ENCODE data around the gene DLG2. TPM values are rescaled to one million over a fixed set of nuclear protein-coding genes. Genes with fewer than 3 reads are reported as not detected.

The DLG2 gene
- total RNA-seq, 2 experiments from 2014 or later, result 2.0 to 2.1 TPM

- intact Hi-C loops (cut with DNase I, micrococcal nuclease), result no loop called here
- H3K4me3 Mint-ChIP-seq, result no peak overlapping the region
- ChIA-PET CTCF (no interaction called here), POLR2A (no interaction called here)
- TF ChIP-seq, protein P1, sequence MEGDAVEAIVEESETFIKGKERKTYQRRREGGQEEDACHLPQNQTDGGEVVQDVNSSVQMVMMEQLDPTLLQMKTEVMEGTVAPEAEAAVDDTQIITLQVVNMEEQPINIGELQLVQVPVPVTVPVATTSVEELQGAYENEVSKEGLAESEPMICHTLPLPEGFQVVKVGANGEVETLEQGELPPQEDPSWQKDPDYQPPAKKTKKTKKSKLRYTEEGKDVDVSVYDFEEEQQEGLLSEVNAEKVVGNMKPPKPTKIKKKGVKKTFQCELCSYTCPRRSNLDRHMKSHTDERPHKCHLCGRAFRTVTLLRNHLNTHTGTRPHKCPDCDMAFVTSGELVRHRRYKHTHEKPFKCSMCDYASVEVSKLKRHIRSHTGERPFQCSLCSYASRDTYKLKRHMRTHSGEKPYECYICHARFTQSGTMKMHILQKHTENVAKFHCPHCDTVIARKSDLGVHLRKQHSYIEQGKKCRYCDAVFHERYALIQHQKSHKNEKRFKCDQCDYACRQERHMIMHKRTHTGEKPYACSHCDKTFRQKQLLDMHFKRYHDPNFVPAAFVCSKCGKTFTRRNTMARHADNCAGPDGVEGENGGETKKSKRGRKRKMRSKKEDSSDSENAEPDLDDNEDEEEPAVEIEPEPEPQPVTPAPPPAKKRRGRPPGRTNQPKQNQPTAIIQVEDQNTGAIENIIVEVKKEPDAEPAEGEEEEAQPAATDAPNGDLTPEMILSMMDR (IDR thresholded peaks at IDR 0.05), result no peak
- H3K27me3 ChIP-seq (ENCODE audit: control insufficient read depth in 1 of 2, insufficient read depth in 2 of 2, low read length in 2 of 2), result no peaks in the 10 kb centered on the region
- H3K27me3 Mint-ChIP-seq, result no peaks in the 10 kb centered on the region
- ATAC-seq (ENCODE audit: poor library complexity) (no peak), DNase-seq (no peak)
- H3K27ac ChIP-seq (ENCODE audit: low read depth in 1 of 2, low read length in 2 of 2), result no peak overlapping the region
- H3K4me1 Mint-ChIP-seq (ENCODE audit: low read depth), result no peaks in the 10 kb centered on the region
- H3K36me3 ChIP-seq (ENCODE audit: insufficient read depth, low read length), result no peaks in the 10 kb centered on the region
- H3K4me3 ChIP-seq (ENCODE audit: low read length), result no peak overlapping the region
- peaks cover 18% of the 10 kb centered on the region for H3K9me3 Mint-ChIP-seq
- no peaks in the 10 kb centered on the region for H3K4me1 ChIP-seq (ENCODE audit: insufficient read depth, low read length)
- H3K36me3 Mint-ChIP-seq (ENCODE audit: low read depth), result no peaks in the 10 kb centered on the region
- H3K27ac Mint-ChIP-seq, result no peak overlapping the region
- H3K9me3 ChIP-seq (ENCODE audit: control insufficient read depth in 1 of 2, insufficient read depth in 1 of 2, low read length in 2 of 2), result peaks cover 0 to 18% of the 10 kb centered on the region in 2 experiments
Measured at GRCh38 chr11:84930863-84931262, 696.3 kb downstream of the DLG2 start.

DNA sequence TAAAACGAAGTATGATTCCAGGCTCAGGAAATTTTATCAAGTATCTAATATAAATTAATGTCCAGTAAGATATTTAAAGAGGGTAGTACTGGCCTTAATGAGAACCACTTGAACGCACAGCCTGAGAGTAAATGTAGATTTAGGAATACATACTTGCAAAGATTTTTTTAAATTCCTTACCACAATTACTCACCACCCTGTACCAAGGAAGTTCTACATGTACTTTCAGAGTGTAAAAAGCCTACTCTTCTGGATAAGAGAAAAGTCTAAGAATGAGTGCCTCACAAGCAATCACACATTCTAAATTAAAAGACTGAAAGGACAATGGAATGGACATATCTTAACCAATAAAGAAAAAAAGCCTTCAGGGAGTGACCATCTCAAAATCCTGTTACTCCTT is 697.4 kb downstream of the DLG2 start:
- no peak overlapping the region for H3K27ac ChIP-seq (ENCODE audit: low read depth in 1 of 2, low read length in 2 of 2)
- no peaks in the 10 kb centered on the region for H3K27me3 Mint-ChIP-seq
- H3K27me3 ChIP-seq (ENCODE audit: control insufficient read depth in 1 of 2, insufficient read depth in 2 of 2, low read length in 2 of 2), result no peaks in the 10 kb centered on the region
- H3K4me3 ChIP-seq (ENCODE audit: low read length), result no peak overlapping the region
- H3K36me3 Mint-ChIP-seq (ENCODE audit: low read depth), result no peaks in the 10 kb centered on the region
- H3K36me3 ChIP-seq (ENCODE audit: insufficient read depth, low read length), result no peaks in the 10 kb centered on the region
- peaks cover 0 to 15% of the 10 kb centered on the region in 2 experiments for H3K9me3 ChIP-seq (ENCODE audit: control insufficient read depth in 1 of 2, insufficient read depth in 1 of 2, low read length in 2 of 2)
- no peak overlapping the region for H3K4me3 Mint-ChIP-seq
- ChIA-PET POLR2A (no interaction called here), CTCF (no interaction called here)
- H3K9me3 Mint-ChIP-seq, result peaks cover 23% of the 10 kb centered on the region
- DNase-seq, result no peak
- ATAC-seq (ENCODE audit: poor library complexity), result no peak
- intact Hi-C loops (cut with DNase I, micrococcal nuclease), result no loop called here
- no peaks in the 10 kb centered on the region for H3K4me1 ChIP-seq (ENCODE audit: insufficient read depth, low read length)
- no peak overlapping the region for H3K27ac Mint-ChIP-seq
- no peaks in the 10 kb centered on the region for H3K4me1 Mint-ChIP-seq (ENCODE audit: low read depth)
- TF ChIP-seq, protein P1 (IDR thresholded peaks at IDR 0.05), result no peak

DNA sequence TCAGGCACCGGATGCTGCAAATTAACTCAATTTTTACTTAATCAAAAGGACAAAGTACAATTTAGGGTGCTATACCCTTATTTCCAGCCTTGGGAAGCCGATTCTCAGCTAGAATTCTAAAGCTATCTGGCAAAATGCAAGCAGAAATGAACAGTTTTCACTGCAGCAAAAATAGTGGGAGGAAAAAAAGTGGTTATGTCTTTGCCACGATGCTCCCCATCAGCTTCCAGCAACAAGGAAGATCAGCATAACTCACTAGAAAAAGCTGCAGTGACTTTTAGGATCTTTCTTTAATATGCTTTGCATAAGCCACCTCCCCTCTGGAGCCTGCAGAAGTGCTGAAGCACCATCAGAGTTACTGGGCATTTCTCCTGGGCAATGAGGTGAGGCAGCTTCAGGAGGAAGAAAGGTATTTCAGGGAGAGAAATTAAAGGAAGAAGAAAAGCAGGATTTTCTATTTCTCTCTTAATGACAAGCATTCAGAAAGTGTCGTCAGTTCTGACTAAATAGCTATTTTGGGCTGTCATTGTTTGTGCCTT is 702.9 kb downstream of the DLG2 start:
- ATAC-seq (ENCODE audit: poor library complexity), result no peak
- Mint-ChIP-seq H3K27me3 (no peaks in the 10 kb centered on the region), H3K27ac (no peak overlapping the region), H3K36me3 (ENCODE audit: low read depth) (no peaks in the 10 kb centered on the region), H3K4me3 (no peak overlapping the region), H3K4me1 (ENCODE audit: low read depth) (no peaks in the 10 kb centered on the region), H3K9me3 (peaks cover 13% of the 10 kb centered on the region)
- ChIA-PET CTCF (no interaction called here), POLR2A (no interaction called here)
- Histone ChIP-seq H3K27ac (ENCODE audit: low read depth in 1 of 2, low read length in 2 of 2) (no peak overlapping the region), H3K36me3 (ENCODE audit: insufficient read depth, low read length) (no peaks in the 10 kb centered on the region), H3K4me3 (ENCODE audit: low read length) (no peak overlapping the region), H3K9me3 (ENCODE audit: control insufficient read depth in 1 of 2, insufficient read depth in 1 of 2, low read length in 2 of 2) (peaks cover 0 to 15% of the 10 kb centered on the region in 2 experiments), H3K4me1 (ENCODE audit: insufficient read depth, low read length) (no peaks in the 10 kb centered on the region), H3K27me3 (ENCODE audit: control insufficient read depth in 1 of 2, insufficient read depth in 2 of 2, low read length in 2 of 2) (no peaks in the 10 kb centered on the region)
- no peak for DNase-seq
- TF ChIP-seq, protein P1 (IDR thresholded peaks at IDR 0.05), result no peak
- intact Hi-C loops (cut with DNase I, micrococcal nuclease), result no loop called here
